CD4-positive, alpha-beta T cell treated with Interleukin-4 for 1 hour (primary cell): ENCODE data around the gene IFT122.
A peak's percentile ranks its signal among the peaks of the same experiment; 100 is the strongest.
"Not testable (repeated sequence)": the region's sequence is repeated elsewhere in the genome, so short reads cannot be mapped to it uniquely, and the experiment has no call there.

ENCODE experiments used
- DNase-seq, 2 donors: peaks; one replicate each; pipeline ENCODE4 v3.0.0-alpha.2; 2020 to 2022

Gene IFT122, protein sequence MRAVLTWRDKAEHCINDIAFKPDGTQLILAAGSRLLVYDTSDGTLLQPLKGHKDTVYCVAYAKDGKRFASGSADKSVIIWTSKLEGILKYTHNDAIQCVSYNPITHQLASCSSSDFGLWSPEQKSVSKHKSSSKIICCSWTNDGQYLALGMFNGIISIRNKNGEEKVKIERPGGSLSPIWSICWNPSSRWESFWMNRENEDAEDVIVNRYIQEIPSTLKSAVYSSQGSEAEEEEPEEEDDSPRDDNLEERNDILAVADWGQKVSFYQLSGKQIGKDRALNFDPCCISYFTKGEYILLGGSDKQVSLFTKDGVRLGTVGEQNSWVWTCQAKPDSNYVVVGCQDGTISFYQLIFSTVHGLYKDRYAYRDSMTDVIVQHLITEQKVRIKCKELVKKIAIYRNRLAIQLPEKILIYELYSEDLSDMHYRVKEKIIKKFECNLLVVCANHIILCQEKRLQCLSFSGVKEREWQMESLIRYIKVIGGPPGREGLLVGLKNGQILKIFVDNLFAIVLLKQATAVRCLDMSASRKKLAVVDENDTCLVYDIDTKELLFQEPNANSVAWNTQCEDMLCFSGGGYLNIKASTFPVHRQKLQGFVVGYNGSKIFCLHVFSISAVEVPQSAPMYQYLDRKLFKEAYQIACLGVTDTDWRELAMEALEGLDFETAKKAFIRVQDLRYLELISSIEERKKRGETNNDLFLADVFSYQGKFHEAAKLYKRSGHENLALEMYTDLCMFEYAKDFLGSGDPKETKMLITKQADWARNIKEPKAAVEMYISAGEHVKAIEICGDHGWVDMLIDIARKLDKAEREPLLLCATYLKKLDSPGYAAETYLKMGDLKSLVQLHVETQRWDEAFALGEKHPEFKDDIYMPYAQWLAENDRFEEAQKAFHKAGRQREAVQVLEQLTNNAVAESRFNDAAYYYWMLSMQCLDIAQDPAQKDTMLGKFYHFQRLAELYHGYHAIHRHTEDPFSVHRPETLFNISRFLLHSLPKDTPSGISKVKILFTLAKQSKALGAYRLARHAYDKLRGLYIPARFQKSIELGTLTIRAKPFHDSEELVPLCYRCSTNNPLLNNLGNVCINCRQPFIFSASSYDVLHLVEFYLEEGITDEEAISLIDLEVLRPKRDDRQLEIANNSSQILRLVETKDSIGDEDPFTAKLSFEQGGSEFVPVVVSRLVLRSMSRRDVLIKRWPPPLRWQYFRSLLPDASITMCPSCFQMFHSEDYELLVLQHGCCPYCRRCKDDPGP

DNA sequence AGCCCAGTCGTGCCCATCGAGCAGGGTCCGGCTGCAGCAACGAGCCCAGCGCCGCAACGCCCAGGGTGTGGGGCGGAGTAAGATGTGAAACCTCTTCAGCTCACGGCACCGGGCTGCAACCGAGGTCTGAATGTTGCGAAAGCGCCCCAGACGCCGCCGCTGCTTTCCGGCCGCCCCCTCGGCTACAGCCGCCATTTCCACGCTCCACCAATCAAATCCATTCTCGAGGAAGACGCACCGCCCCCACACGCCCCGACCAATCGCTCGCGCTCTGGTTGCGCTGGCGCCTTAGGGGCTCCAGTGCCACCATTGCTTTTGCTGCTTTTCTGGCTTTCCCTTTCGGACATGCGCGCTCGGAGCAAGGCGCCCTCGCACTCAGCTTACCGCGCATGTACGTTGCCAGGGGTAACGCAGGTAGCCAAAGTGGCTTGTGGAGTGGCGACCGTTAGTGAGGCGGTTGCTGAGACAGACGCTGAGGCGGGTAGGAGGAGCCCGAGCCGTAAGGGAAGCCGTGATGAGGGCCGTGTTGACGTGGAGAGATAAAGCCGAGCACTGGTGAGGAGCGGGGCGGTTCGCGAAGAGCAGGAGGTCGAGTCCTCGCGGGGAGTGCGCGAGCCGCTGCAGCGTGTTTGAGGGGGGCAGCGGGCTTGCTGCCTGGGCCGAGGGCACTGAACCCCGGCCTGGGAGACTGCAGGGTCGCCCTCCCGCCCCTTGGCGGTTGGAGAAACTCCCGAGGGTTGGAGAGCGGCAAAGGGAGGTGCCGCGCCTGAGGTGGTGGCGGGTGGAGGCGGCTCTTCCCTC is at the start of gene IFT122, which contains the start of gene MBD4:
Gene IFT122, plus strand, starts transcription at position 408 of the 801 bp plus-strand sequence. Its CDS starts 107 bp downstream, at position 515.
Gene MBD4, minus strand, starts transcription at position 132 of the 801 bp plus-strand sequence. Its CDS starts 115 bp downstream, at position 17.
- peak; percentile 100 for DNase-seq

GRCh38 chr3:129391583-129391982 is 48.4 kb upstream of the IFT122 start:
- DNase-seq, result not testable (repeated sequence)

GRCh38 chr3:129392106-129392887 is 47.7 kb upstream of the IFT122 start:
- not testable (repeated sequence) for DNase-seq

GRCh38 chr3:129393271-129393670 is 46.8 kb upstream of the IFT122 start:
- no peak for DNase-seq

- not testable (repeated sequence) for DNase-seq
These were observed 46.1 kb upstream of the IFT122 start for GRCh38 chr3:129393760-129394564.

GRCh38 chr3:129398803-129399144 is 41.2 kb upstream of the IFT122 start:
- peak in 1 of 2 donors; percentile 3 for DNase-seq

DNA sequence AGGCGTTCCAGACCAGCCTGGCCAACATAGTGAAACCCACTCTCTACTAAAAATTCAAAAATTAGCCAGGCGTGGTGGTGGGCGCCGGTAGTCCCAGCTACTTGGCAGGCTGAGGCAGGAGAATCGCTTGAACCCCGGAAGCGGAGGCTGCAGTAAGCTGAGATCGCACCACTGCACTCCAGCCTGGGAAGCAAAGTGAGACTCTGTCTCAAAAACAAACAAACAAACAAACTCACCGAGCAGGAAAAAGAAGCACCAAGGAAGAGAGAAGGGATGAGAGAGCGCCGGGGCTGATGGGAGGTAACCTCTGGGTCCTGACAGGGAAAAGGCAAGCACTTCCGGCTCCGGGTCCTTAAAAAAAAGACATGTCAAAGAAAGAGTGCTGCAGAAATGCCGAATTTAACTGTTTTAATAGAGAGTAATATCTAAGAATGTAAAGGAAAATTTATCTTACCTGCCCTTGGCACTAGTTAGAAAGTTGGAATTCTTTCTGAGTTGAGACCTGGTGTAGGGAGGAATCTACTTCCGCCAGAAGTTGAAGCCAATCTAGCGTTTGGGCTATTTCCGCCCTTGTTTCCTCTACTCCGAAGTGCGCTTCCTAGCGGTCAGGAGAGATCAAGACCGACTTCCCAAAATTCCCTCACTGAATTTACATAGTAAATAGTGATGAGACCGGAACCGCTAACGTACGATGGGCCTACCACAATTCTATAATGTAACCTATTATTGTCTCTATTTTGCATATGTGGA is 40.7 kb upstream of the IFT122 start:
- DNase-seq, result peak; percentile 86 to 90

GRCh38 chr3:129399895-129400357 is 40.1 kb upstream of the IFT122 start:
- no peak for DNase-seq

GRCh38 chr3:129402210-129402609 is 37.8 kb upstream of the IFT122 start:
- no peak for DNase-seq

GRCh38 chr3:129402616-129403015 is 37.4 kb upstream of the IFT122 start:
- DNase-seq, result no peak

- no peak for DNase-seq
These were observed 36.6 kb upstream of the IFT122 start for GRCh38 chr3:129403450-129403849.

- no peak for DNase-seq
These were observed 35.9 kb upstream of the IFT122 start for GRCh38 chr3:129404130-129404529.

GRCh38 chr3:129404610-129405009 is 35.4 kb upstream of the IFT122 start:
- no peak for DNase-seq

GRCh38 chr3:129409541-129409940 is 30.5 kb upstream of the IFT122 start:
- no peak for DNase-seq

DNA sequence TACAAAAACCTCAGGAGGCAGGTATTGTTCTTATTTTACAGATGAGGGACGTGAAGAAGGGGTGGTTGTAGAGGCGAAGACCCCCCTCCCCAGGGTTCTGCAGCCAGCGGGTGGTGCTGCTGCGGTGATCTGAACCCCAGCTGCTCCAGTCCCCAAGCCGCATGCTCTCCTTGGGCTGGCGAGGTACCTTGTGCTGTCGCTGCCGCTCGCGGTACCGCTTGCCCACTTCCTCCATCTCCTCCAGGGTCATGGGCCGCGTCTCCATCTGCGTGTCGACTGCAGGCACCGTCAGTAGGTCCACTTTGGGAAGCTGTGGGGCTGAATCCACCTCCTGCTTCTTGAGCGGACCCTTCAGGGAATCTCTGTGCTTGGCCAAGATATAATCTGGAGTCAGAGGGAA is 29.1 kb upstream of the IFT122 start:
- no peak for DNase-seq

DNA sequence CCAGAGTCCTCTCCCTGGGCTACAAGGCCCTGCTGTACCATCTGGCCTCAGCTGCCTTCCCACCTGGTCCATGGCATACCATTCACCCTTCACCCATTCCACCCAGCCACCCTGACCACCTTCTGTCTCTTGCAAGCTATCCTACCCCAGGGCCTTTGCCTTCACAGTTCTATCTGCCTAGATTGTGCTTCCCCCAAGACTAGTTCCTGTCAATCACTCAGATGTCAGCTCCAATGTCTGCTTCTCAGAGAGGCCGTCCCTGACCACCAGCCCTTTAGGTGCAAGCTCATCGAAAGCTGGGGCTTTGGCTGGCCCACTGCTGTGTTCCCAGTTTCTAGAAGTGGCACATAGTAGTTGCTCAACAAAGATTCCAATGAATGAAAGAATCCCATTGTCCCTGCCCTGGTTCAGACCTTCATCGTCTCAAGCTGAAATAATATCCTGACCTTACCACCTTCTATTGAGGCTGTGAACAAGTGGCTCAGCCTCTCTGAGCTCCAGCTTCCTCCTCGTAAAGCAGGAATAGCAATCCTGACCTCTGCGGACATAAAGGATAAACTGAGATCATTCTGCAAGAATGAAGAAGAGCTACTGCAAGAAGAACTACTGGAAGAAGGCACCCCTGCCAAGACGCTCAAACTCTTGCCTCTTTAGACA is 27.4 kb upstream of the IFT122 start:
- DNase-seq, result no peak

DNA sequence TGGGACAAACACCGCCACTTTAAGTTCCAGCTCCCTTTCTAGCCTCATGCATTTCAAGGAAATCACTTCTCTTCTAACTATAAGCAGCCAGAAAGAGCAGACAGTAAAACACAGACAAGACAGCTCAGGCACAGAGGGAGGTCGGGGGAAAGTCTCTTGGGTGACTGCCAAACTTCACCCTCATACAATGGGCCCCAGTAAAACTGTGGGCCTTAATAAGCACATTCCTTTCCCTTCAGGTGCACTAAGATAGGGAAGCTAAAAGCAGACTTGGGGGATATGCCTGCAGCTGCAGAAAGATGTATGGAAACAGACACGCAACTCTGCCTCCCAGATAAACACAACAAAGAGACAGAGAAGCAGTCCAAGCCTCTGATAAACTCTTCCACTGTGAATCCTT is 26.8 kb upstream of the IFT122 start:
- not testable (repeated sequence) for DNase-seq

- no peak for DNase-seq
These were observed 26.1 kb upstream of the IFT122 start for GRCh38 chr3:129413687-129414506.
